Measurements from ENCODE around the gene BAZ1A. TPM values are rescaled to one million over a fixed set of nuclear protein-coding genes. Genes with fewer than 3 reads are reported as not detected.

Gene BAZ1A
- total RNA-seq, 4 donors from 2014 or later: 22.7 to 86.7 (median 56.0) TPM

DNA sequence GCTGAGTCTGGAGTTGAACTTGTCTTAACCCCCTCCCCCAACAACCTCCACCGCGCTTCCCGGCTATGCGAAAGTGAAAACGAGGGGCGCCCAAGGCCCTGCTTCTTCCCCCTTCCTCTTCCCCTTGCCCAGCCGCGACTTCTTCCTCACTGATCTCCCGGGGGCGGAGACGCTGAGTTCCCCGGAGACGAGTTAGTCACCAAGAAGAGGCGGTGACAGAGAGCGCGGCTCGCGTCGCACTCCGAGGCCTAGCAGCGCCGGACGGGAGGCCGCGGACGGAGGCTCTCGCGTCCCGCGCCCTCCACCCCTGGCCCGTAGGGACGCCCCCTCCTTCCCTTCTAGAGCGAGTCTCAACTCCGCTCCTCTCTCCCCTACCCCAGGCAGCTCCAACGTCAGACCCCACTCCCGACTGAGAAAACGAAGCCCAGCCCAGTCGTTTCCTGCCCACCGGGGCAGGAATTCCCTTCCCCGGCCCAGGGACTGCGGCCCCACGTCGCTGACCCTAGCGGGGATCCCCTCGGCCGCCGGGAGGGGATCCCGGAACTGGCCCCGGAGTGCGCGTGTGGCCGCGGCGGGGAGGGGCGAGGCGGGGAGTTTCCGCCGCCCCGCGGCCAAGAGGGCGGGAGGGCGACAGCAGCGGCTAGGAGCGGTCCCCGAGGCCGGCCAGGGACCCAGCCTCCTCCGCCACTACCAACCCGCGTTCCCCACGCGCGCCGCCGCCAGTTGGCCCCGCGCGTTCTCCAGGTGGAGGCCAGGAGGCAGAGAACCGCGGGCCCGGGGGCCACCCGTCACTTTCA lies 1.4 kb downstream of the BAZ1A start:
- TF ChIP-seq, protein P1, sequence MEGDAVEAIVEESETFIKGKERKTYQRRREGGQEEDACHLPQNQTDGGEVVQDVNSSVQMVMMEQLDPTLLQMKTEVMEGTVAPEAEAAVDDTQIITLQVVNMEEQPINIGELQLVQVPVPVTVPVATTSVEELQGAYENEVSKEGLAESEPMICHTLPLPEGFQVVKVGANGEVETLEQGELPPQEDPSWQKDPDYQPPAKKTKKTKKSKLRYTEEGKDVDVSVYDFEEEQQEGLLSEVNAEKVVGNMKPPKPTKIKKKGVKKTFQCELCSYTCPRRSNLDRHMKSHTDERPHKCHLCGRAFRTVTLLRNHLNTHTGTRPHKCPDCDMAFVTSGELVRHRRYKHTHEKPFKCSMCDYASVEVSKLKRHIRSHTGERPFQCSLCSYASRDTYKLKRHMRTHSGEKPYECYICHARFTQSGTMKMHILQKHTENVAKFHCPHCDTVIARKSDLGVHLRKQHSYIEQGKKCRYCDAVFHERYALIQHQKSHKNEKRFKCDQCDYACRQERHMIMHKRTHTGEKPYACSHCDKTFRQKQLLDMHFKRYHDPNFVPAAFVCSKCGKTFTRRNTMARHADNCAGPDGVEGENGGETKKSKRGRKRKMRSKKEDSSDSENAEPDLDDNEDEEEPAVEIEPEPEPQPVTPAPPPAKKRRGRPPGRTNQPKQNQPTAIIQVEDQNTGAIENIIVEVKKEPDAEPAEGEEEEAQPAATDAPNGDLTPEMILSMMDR (IDR thresholded peaks at IDR 0.05): no peak
- peak; percentile 63 for DNase-seq (ENCODE audit: low spot score)
- peak; percentile 75 for ATAC-seq (ENCODE audit: low FRiP score)

- TF ChIP-seq, protein P1 (IDR thresholded peaks at IDR 0.05): no peak
- ATAC-seq (ENCODE audit: low FRiP score) (peak; percentile 9), DNase-seq (ENCODE audit: low spot score) (no peak)
These were observed 2.2 kb downstream of the BAZ1A start for GRCh38 chr14:34872822-34873588.

GRCh38 chr14:34867199-34867598 lies 8.0 kb downstream of the BAZ1A start:
- DNase-seq (ENCODE audit: low spot score): no peak
- TF ChIP-seq, protein P1 (IDR thresholded peaks at IDR 0.05): no peak
- no peak for ATAC-seq (ENCODE audit: low FRiP score)

DNA sequence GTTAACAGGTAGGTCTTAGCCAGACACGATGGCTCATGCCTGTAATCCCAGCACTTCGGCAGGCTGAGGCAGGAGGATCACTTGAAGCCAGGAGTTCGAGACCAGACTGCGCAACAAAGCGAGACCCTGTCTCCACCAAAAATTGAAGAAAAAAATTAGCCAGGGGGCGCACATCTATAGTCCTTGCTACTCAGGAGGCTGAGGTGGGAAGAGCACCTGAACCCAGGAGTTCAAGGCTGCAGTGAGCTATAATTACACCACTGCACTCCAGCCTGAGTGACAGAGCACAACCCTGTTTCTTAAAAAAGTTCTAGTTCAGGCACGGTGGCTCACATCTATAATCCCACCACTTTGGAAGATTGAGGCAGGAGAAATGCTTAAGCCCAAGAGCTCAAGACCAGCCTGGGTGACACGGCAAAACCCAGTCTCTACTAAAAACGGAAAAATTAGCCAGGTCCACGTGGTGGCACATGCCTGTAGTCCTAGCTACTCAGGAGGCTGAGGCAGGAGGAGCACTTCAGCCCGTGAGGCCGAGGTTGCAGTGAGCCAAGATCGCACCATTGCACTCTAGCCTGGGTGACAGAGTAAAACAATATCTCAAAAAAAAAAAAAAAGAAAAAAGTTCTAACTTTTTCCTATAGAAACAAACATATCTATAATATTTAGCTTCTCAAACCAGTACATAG lies 9.1 kb downstream of the BAZ1A start:
- ATAC-seq (ENCODE audit: low FRiP score): no peak

GRCh38 chr14:34863844-34864243 lies 11.3 kb downstream of the BAZ1A start:
- DNase-seq (ENCODE audit: low spot score): no peak
- no peak for ATAC-seq (ENCODE audit: low FRiP score)
- TF ChIP-seq, protein P1 (IDR thresholded peaks at IDR 0.05): no peak

More for the DNA sequence above, 9.1 kb downstream of the BAZ1A start:
- DNase-seq (ENCODE audit: low spot score): no peak
- TF ChIP-seq, protein P1 (IDR thresholded peaks at IDR 0.05): no peak

DNA sequence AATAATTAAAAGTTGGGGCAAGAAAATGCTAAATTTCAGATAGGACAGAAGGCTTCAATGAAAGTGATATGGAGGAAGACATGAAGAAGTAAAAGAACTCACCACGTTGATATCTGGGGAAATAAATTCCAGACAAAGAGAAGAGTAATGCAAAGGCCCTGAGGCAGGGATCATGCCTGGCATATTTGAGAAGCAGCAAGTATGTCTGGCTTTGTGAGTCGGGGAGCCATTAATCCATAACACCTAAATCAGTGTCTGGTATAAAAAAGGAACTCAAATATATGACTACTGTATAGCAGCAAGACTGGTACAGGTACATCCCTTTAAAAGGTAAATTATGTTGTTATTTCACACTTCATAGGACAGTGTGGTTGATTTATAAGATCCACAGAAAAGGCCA lies 16.4 kb downstream of the BAZ1A start:
- TF ChIP-seq, protein P1 (IDR thresholded peaks at IDR 0.05): no peak
- DNase-seq (ENCODE audit: low spot score) (no peak), ATAC-seq (ENCODE audit: low FRiP score) (no peak)
